A549 treated with GW870086 at 1 μM for 4 hours (cell line): ENCODE measurements around the gene ALX1. TPM values are rescaled to one million over a fixed set of nuclear protein-coding genes. Genes with fewer than 3 reads are reported as not detected.

Experiments used
- total RNA-seq: library from RNA; stranded (reverse); fragments of 200-300 nt; extraction: Qiagen RNA extraction; gene quantifications from 5 replicates; pipeline ENCODE4 v1.2.3, GENCODE V29; 2022; ENCODE audit warnings: low read depth

Gene ALX1
- 4.5 to 5.5 TPM (median 5.0 TPM) in 5 replicates for total RNA-seq

DNA sequence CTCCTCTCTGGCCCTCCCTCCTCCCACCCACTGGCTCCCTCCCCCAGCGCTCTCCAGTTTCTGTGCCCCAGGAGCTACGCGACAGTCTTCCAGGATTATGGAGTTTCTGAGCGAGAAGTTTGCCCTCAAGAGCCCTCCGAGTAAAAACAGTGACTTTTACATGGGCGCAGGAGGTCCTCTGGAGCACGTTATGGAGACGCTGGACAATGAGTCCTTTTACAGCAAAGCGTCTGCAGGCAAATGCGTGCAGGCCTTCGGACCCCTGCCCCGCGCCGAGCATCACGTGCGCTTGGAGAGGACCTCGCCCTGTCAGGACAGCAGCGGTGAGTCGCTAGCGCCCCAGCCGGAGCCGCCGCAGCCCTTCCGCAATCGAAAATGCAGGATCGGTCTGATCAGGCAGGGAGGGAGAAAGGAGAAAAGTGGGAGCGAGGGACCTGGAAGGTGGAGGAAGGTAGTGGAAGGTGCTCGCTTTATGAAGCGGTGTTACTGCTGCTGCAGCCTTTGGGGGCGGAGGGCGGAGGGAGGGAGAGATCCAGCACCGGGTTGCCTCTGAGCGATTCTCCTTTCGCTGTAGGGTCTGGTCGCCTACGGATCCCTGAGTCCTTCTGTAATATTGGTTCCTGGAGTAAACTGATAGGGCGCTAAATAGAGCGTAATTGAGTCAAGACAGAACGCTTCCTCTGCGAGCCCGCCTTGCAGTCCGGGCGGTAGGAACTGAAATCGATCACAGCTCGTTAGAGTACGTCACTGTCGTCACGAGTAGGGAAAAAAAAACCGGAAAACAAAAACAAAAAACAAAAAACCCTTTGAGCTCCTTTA, at the start of gene ALX1:
TSS of gene ALX1 (plus strand) at position 56 of the 819 bp plus-strand sequence. CDS start at position 98, 42 bp downstream.

Other genes with a start within 250 kb of the ALX1 start
- not detected in 5 replicates for gene TSPAN19, start 243.9 kb upstream of the ALX1 start, total RNA-seq
- 0.47 to 1.3 TPM (median 1.0 TPM) in 5 replicates for gene LRRIQ1, start 243.9 kb upstream of the ALX1 start, total RNA-seq